H1 (cell line): Measurements from ENCODE around the gene STOML1. TPM values are rescaled to one million over a fixed set of nuclear protein-coding genes. Genes with fewer than 3 reads are reported as not detected.

Source experiments
- SAP30 ChIP-seq: fragments of 300-600 bp; sonication (generic); IDR thresholded peaks from 2 replicates; pipeline ENCODE4 v1.7.1; 2012; ENCODE audit warnings: low read length, moderate library complexity, mild to moderate bottlenecking, inconsistent platforms; ENCODE audit not compliant: insufficient read depth, insufficient replicate concordance
- polyA plus RNA-seq, 7 experiments: library from polyadenylated mRNA; depleted of rRNA in 3 of 7; stranded (reverse) in 5 of 7; unstranded in 2 of 7; fragments of >200 nt in 5 of 7; fragments of 200-250 nt in 2 of 7; gene quantifications; 1 replicate in 5 of 7; 2 replicates in 1 of 7; 4 replicates in 1 of 7; pipeline versions ENCODE4 v1.2.1 to v1.2.3, GENCODE V29; 2011 to 2013; ENCODE audit warnings: missing spikeins in 2 of 7, mixed read lengths in 2 of 7
- total RNA-seq: library from RNA; stranded (reverse); fragmentation: NEBNext Ultra II Directional; extraction: Animal tissue kit (Norgen Biotek cat#: 25700); gene quantifications from 2 replicates; pipeline ENCODE4 v1.2.1, GENCODE V29; 2021

The STOML1 gene
- total and polyA plus RNA-seq, 2 of the 8 experiments (the other 6 are each of a cell fraction or from before 2014, with no cell fraction given), result 2.6 to 3.2 TPM

- no peak for TF ChIP-seq SAP30
Observed at GRCh38 chr15:73928971-73929627, 63.0 kb downstream of the STOML1 start (continued).

Other genes with a start within 250 kb of the STOML1 start
- 10.2 and 13.1 TPM in 2 replicates for gene INSYN1, start 238.9 kb downstream of the STOML1 start, total RNA-seq
- 7.2 and 11.6 TPM in 2 replicates for gene INSYN1, start 238.9 kb downstream of the STOML1 start, polyA plus RNA-seq (2011; rRNA removed)
- not detected in 2 replicates for gene TBC1D21, start 118.7 kb downstream of the STOML1 start, total RNA-seq
- not detected in 2 replicates for gene TBC1D21, start 118.7 kb downstream of the STOML1 start, polyA plus RNA-seq (2011; rRNA removed)
- gene LOXL1, start 65.8 kb downstream of the STOML1 start, total RNA-seq, result 8.1 and 9.3 TPM in 2 replicates
- gene LOXL1, start 65.8 kb downstream of the STOML1 start, polyA plus RNA-seq (2011; rRNA removed), result 14.4 and 22.7 TPM in 2 replicates
- 30.3 and 31.2 TPM in 2 replicates for gene PML, start 2.4 kb upstream of the STOML1 start, total RNA-seq
- 14.9 and 30.4 TPM in 2 replicates for gene PML, start 2.4 kb upstream of the STOML1 start, polyA plus RNA-seq (2011; rRNA removed)
- 0.80 and 3.3 TPM in 2 replicates for gene GOLGA6A, start 90.3 kb upstream of the STOML1 start, total RNA-seq
- gene GOLGA6A, start 90.3 kb upstream of the STOML1 start, polyA plus RNA-seq (2011; rRNA removed), result 1.0 and 2.1 TPM in 2 replicates
- 0.23 and 0.58 TPM in 2 replicates for gene ISLR2, start 138.3 kb upstream of the STOML1 start, total RNA-seq
- 0.30 and 0.47 TPM in 2 replicates for gene ISLR2, start 138.3 kb upstream of the STOML1 start, polyA plus RNA-seq (2011; rRNA removed)
- 0.35 TPM in 1 of 2 replicates, not detected in the other for gene ISLR, start 181.4 kb upstream of the STOML1 start, total RNA-seq
- 0.29 and 0.82 TPM in 2 replicates for gene ISLR, start 181.4 kb upstream of the STOML1 start, polyA plus RNA-seq (2011; rRNA removed)
- gene STRA6, start 210.5 kb upstream of the STOML1 start, total RNA-seq, result 7.6 and 9.3 TPM in 2 replicates
- 14.5 and 21.0 TPM in 2 replicates for gene STRA6, start 210.5 kb upstream of the STOML1 start, polyA plus RNA-seq (2011; rRNA removed)
- gene CCDC33, start 244.0 kb upstream of the STOML1 start, total RNA-seq, result 1.0 and 2.0 TPM in 2 replicates
- 2.7 and 3.3 TPM in 2 replicates for gene CCDC33, start 244.0 kb upstream of the STOML1 start, polyA plus RNA-seq (2011; rRNA removed)